GM21528 (cell line): ENCODE data around the gene RPGRIP1L.

Source experiments
- ATAC-seq: cut with Tn5 transposase; IDR thresholded peaks from one replicate; pipeline ENCODE4 v1.9.1; 2021; ENCODE audit warnings: mild to moderate bottlenecking, moderate library complexity; ENCODE audit not compliant: unreplicated experiment, low FRiP score

Gene RPGRIP1L

DNA sequence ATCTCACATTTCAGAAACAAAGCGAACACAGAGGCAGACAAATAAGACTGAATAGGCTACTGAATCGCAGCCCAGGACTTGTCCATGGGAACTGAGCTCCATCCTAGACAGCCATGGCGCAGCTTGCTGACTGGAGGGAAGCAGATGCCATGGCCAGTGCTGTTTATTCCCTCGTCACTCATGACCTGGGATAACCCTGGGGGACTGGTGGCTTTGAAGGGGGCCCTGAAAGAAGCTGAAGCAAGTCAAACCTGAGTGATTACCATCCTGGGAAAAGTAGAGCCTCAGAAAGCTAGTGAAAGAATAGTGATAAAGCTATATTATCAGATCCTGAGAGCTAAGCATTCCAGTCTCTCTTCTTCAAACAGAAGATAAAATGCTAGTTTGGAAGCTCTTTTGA is 94.1 kb downstream of the RPGRIP1L start:
- no peak for ATAC-seq

DNA sequence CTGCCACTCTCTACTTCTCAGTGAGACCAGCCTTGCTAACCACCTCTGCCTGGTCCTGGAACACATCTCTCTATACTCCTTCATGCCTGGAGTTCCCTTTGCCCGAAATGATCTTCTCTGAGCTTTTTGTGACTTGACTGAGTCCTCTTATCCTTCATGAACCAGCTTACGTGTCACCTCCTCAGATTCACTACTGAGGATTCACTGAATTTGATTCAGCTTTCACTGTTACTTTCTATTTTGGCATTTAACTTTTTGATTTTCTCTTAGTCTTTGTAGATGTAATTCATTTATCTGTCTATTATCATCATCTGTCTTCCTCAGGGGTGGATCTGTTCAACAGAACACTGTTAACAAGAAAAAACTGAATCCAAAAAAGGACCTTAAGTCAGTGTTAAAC is 95.6 kb downstream of the RPGRIP1L start:
- ATAC-seq: no peak

DNA sequence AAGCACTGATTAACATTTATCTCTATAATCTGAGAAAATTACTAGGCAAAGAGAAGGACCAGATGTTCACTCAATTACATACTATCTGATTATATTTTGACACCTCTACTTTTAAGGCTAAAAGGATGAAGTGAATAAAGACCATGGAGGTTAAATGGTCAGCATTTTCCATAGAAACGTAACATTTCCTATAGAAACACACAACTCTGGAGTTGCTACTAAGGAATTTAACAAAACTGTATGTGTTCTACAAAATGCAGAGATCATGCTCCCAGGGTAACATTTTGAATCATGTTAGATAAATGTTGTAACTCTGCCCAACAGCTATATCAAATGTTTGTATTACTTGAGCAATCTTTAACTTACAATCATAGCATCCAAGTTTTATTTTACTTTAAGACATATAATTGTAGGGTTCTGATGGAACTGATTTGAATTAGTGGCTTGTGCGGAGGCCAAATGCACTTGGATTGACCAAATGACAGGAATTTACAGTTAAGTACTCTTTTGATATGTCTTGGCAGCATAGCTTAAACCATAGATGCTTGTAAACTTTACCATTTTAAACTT is 97.7 kb downstream of the RPGRIP1L start:
- ATAC-seq: no peak

DNA sequence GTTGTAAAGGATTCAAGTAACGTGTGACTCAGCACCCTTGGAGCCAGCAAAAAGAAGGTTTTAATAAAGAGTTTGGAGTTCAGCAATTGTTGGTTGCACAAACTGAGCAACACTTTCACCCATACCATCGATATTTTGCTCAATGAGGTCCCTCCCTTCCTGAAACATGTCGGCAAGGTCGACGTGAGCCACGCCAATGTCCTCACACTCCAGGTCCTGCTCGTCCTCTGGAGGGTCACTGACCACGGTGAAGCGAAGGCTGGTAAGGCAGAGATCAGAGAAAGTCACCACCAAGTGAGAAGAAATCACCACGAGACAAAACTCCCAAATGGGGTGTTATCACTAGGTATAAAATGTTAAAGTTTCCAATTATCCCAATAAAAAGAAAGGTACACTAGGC is 98.3 kb downstream of the RPGRIP1L start:
- no peak for ATAC-seq

DNA sequence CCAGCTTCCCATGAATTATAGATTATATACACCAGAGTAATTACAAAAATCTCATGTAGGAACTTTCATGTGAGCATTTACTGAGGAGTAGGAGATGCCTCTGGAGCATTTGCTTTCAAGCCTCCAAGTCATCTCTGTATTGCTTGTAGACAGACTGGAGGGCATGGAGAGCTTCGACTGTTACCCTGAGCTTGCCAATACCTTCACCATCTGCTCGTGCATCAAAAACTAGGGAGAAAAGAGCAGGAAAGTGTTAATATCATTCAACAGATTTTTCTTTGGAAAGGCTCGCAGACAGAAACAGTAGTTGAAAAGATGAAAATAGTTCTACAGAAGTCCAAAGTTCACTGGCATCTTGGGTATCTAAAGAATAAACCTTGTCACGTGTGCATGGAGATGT is 101.7 kb downstream of the RPGRIP1L start:
- ATAC-seq: no peak

DNA sequence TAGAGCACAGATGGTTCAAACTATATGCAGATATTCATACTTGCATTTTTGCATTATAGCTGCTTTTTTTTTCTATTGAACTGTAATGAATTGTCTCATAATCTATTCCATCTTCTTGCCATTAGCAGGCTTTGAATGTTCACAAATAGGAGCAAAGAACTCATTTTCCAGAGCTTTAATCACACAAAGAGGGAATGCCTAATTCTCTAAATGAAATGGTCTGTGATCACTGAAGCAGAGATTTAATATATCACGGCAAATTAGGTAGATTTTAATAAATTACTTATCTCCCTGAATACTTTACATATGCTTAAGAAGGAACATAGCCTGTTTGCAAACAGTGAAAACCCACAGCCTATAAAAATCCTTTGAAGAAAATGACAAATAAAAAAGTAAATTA is 103.0 kb downstream of the RPGRIP1L start:
- ATAC-seq: no peak

DNA sequence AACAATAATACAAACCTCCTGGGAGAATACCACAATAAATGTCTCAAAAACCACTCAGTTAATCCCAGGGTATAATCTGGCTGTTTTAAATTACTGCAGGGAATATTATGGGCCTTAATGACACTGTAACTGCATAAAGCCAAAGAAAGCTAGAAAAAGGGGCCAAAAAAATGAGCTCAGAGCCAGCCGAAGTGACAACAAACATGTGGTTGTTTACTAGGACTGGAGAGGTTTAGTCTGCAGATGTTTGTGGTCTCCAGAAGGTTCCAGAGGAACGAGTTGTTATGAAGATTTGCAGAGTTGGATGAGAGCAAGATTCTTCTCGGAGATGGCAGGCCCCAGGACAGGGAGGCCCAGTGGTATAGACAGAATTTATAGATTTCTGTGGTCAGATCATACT is 103.5 kb downstream of the RPGRIP1L start:
- no peak for ATAC-seq

DNA sequence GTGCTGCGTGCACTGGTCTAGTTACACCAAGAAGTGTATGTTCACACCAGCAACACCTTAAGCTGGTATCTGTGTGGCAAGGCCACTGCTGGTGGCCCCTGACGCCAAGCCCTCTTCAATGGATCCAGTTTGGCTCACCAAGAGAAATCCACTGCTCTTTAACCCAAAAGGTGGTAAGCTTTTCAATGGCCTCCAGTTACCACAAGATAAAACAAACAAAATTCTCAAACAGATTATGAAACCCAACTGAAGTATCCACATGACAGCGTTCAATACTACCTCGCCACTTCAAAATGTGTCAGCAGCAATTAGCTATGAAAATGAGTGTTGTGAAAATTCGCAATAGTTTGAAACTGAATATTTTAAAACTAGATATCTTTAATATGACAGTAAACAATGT is 104.1 kb downstream of the RPGRIP1L start:
- no peak for ATAC-seq

DNA sequence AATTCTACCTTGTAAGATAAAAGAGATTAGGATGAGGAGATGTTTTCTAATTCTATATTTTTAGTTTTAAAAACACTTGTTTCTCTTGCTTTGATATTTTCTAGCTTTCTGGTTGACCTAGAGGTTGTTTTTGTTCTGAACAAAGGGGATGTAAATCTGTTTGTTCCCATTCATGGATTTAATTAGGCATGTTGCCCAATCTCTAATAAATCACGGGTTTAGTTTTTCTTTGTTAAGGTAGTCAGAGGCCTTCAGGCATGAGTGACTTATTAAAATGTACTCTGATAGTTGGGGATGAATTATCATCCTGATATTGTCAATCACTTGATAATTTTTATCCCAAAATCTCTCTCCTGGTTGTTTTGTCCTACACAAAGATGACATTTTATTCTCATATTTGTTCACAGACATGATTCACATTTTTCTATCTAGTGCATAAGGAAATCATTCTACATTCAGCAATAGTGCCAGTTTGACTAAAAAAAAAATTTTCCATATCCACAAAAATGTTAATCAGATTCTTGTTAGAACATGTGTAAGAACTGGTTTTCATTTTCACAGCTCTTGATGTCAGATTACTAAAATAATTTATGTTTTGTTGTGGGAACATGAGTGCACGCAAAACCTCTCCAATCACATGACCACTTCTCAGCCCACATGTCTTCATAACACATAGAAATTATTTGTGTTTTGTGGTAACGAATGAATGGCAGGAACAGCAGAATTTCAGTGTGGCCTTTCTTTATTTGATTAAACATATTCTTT is 105.0 kb downstream of the RPGRIP1L start:
- no peak for ATAC-seq

DNA sequence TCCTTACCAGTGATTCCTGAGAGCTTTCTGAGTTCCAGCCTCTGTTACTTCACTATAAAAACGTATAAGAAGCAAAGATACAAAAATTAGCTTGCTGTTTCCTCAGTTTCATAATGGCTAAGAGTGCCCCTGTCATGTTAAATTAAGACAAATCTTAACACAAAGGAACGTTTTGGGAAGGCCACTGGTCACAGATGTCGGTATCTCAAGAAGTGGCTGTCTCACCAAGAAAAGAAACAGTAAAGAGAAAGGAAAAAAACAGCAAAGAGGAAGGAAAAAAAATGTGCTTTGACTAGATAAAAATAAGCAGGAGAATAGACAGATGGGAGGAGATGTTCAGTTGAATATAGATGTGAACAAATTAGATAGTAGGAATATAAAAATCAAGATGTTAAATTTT is 105.9 kb downstream of the RPGRIP1L start:
- ATAC-seq: no peak

DNA sequence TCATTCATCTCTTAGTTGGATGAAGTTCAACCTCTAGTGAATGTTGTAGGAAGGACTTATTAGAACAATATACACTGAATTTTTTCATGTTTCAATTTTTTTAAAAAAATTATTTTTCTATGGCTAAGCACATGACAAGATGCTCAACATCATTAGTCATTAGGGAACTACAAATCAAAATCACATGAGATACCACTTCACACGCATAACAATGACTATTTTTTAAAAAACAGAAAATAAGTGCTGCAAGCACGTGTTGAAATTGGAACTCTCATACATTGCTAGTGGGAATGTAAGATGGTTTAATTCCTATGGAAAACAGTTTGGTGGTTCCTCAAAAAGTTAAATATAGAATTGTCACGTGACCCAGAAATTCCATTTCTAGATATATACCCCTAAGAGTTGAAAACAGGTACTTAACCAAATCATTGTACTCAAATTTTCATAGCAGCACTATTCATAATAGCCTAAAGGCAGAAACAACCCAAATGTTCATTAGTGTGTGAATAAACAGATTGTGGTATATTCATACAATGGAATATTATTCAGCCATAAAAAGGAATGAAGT is 115.5 kb downstream of the RPGRIP1L start:
- ATAC-seq: no peak

DNA sequence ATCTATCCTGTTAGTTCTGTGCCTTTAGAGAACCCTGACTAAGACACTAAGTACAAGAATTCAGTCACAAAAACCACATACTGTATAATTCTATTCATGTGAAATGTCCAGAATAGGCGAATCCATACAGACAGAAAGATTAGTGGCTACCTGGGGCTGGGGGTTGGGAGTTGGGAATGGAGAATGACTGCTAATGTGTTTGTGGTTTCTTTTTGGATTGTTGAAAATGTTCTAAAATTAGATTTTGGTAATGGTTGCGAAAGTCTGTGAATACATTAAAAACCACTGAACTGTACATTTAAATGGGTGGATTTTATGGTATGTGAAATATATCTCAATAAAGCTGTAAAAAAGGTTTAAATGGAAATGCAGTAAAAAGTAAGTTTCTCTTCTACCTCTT is 120.3 kb downstream of the RPGRIP1L start:
- no peak for ATAC-seq

DNA sequence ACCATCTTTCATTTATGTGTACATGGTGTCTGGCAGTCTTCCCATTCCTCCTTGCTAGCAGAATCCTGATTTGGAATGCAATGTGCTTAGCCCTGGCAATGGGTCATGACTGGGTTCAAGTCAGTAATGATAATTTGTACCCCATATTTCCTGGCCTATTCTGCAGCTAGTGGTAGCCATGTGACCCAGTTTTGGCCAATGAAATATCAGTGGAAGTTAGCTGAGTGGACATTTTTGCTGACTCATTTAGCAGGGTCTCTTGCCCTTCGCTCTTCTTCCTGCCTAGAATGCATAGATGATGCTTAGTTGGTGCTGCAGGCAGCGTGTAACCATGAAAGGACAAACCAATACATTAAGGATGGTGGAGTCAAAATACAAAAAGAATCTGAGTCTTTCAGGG is 121.9 kb downstream of the RPGRIP1L start:
- no peak for ATAC-seq

DNA sequence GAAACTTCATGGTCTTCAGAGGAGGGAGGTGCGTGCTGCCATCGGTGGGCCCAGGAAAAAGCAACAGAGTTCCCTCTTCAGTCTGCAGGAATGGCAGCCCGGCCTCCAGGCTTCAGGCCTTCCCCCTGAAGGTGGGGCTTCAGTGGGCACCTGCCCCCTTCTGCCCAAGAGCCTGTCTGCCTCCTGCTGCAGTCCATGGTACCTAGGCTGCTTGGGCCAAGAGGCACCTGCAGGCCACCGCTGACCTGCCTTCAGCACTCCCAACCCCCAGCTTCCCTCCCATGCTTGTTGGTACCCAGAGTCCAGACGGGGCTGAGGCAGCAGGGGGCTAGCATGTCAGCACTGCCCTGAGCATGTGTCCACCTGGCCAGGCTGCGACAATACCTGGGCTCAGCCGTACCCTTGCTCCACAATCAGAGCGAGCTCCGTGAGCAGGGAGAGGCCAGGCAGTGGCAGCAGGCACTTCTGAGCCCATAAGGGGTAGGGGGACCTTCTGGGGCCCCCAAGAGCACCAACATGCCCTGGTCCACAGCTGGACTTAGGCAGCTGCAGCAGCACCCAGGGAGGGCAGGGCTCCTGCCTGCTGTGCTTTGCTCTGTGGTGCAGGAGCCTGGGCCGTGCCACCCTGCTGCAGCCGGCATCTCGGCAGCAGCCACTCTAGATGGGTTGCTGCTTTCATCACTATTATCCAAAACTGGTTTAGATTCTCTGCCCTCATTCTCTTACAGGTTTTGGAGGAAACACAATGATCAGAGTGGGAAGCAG is 123.4 kb downstream of the RPGRIP1L start:
- ATAC-seq: no peak

DNA sequence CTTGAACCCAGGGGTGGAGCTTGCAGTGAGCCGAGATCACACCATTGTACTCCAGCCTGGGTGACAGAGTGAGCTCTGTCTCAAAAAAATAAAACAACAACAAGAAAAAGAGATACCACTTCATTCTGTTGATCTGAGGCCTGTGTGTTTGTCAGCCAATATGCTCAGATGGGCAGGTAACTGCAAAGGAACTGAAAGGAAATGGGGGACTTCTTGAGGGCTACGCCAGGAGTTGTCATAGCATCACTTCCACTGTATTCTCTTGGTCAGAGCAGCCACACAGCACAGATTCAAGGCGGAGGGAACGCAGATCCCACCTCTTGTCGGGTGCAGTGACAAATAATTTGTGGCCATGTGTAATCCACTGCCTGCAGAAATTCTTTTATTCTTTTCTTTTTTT is 126.8 kb downstream of the RPGRIP1L start:
- no peak for ATAC-seq

DNA sequence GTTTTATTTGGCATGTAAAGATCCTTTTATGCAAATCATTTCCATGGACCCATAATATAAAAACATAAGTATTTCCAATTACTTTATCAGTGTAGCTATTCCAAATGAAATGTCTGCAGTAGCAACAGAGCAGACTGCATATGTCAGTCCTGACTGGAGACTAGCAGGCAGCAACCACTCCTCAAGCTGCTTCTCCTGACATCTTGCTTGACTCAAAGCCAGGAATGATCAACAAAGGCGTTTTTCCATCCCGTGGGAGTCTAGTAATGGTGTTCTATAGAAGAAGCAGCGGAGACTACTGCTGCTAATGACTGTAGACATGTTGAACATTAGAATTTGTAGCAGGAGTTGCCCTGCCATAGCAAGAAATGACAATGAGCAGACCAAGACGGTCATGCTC is 127.4 kb downstream of the RPGRIP1L start:
- ATAC-seq: no peak

DNA sequence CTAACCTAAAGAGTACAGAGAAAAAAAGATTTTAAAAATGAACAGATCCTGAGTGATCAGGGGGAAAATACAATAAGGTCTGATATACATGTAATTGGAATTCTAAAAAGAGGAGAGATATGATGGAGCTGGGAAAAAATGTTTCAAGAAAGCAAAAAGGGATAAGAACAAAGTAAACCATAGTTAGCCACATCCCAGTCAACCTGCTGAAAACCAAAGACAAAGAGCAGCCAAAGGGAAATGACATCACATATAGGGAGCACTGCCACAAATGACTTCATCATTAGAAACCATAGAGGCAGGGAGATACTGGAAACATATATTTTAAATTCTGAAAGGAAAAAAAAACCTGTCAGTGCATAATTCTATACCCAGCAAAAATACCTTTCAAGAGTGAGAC is 131.9 kb downstream of the RPGRIP1L start:
- ATAC-seq: no peak

DNA sequence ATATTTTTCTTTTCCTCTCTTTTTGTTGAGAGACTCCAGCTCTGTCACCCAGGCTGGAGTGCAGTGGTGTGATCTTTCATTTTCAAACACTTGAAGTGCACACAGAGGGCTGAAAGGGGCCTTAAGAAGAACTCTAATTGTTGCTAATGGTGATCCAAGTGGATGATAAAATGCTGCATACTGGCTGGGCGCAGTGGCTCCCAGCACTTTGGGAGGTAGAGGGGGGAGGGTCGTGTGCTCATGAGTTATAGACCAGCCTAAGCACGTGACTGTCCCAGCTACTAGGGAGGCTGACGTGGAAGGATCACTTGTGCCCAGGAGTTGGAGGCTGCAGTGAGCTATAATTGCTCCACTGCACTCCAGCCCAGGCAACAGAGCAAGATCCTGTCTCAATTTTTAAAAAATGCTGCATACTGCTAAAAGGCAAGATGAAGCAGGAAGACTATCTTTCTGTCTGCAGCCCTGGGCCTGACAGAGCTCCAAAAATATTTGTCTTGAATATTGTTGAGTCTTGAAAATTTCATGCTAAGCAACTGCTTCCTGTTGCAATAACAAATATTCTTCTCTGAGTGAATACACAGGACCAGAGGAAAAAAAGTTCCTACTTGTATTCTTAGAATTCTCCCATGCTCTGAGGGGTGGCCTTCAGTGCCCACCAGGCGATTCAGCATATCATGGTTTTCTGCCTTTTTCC is 137.0 kb downstream of the RPGRIP1L start:
- no peak for ATAC-seq

DNA sequence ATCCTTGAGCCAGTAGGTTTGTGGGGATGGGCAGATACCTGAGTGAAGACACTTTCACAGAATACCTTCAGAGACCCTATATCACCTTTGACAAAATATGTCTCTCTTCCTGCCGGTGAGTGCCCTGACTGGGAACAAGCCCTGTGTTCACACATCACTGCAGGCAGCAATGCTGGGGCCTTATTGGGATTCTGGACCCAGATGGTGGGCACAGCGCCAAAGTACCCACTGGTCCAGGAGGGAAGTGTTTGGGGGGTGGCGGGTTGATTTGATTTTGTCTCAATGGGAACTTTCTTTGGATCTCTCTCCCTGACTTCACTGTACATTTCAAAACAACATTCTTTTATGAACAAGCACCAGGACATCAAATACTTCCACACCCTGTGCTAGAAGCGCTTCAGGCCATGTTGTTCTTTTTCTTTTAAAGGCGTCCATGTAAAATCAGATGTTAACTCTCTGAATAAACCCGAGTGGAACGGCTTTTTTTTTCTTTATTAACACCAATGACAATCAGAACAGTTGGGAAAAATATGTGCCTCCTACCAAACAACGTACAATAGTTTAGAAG is 138.3 kb downstream of the RPGRIP1L start:
- no peak for ATAC-seq

DNA sequence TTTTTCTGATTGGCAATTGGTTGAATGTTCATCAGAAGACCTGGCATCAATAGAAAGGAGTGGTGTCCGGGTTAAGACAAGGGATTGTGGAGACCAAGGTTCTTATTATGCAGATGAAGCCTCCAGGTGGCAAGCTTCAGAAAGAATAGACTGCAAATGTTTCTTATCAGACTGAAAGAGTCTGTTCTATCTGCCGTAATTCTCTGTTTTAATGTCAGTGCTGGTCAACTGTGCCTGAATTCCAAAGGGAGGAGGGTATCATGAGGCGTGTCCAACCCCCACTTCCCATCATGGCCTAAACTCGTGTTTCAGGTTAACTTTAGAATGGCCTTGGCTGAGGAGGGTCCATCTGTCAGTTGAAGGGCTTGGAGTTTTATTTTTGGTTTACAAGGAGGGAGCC is 140.2 kb downstream of the RPGRIP1L start:
- ATAC-seq: no peak
